Choroid plexus epithelial cell (primary cell): ENCODE results near the gene MPHOSPH9.

ENCODE experiments used
- DNase-seq: peaks from one replicate; pipeline ENCODE4 v3.0.0-alpha.2; 2010; ENCODE audit warnings: low read depth
- H3K4me3 ChIP-seq: 2 replicates; pipeline ENCODE4 v1.5.1; 2011; ENCODE audit warnings: low read depth, mild to moderate bottlenecking, control low read depth, low read length, moderate library complexity
- TF ChIP-seq, protein P1 (sequence below): conservative IDR thresholded peaks from 2 replicates; pipeline ENCODE4 v1.5.1; 2011; ENCODE audit warnings: low read depth, mild to moderate bottlenecking, control low read depth, inconsistent platforms, low read length, moderate library complexity

Gene MPHOSPH9

DNA sequence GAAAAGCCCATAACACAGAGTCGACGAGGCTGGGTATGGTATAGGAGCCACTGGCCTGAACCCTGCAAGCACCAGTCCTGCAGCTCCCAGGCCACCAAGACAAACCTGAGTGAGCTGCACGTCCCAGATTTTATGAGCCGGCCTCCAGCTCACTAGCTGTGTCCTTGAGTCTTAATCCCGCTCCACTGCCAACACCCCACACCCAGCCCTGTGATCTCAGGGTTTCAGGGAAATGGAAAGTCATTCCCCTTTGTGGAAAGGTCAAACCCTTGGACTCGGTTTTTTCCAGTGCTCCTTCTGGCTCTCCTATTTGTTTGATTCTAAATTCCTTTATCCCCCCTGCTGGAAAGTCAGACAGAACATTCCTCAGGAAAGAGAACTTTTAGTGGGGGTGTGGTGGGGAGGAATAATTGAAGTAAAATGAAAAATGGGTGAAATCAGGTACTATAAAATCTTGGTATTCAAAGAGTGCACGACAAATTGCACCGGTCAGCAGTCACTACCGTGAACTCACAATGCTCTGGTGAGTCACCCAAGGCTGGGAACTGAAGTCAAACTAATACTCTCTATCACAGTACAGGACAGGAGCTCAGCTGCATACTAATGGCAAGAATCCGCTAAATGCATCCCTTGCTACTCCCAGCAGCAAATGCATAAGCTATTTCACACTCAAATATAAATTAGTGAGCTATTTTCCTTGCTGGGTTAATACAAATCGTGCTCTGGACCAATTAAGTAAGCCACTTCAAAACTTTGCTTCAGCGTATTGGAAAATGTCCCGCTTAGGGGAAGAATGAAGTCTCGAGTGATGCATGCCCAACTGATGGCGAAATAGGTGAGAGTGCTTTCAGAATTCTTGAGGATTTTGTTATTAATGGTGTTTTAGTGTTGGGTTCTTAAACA is 91.1 kb downstream of the MPHOSPH9 start:
- H3K4me3 ChIP-seq: no peak overlapping the region
- peak; percentile 85 for DNase-seq
- TF ChIP-seq, protein P1, sequence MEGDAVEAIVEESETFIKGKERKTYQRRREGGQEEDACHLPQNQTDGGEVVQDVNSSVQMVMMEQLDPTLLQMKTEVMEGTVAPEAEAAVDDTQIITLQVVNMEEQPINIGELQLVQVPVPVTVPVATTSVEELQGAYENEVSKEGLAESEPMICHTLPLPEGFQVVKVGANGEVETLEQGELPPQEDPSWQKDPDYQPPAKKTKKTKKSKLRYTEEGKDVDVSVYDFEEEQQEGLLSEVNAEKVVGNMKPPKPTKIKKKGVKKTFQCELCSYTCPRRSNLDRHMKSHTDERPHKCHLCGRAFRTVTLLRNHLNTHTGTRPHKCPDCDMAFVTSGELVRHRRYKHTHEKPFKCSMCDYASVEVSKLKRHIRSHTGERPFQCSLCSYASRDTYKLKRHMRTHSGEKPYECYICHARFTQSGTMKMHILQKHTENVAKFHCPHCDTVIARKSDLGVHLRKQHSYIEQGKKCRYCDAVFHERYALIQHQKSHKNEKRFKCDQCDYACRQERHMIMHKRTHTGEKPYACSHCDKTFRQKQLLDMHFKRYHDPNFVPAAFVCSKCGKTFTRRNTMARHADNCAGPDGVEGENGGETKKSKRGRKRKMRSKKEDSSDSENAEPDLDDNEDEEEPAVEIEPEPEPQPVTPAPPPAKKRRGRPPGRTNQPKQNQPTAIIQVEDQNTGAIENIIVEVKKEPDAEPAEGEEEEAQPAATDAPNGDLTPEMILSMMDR: no peak

DNA sequence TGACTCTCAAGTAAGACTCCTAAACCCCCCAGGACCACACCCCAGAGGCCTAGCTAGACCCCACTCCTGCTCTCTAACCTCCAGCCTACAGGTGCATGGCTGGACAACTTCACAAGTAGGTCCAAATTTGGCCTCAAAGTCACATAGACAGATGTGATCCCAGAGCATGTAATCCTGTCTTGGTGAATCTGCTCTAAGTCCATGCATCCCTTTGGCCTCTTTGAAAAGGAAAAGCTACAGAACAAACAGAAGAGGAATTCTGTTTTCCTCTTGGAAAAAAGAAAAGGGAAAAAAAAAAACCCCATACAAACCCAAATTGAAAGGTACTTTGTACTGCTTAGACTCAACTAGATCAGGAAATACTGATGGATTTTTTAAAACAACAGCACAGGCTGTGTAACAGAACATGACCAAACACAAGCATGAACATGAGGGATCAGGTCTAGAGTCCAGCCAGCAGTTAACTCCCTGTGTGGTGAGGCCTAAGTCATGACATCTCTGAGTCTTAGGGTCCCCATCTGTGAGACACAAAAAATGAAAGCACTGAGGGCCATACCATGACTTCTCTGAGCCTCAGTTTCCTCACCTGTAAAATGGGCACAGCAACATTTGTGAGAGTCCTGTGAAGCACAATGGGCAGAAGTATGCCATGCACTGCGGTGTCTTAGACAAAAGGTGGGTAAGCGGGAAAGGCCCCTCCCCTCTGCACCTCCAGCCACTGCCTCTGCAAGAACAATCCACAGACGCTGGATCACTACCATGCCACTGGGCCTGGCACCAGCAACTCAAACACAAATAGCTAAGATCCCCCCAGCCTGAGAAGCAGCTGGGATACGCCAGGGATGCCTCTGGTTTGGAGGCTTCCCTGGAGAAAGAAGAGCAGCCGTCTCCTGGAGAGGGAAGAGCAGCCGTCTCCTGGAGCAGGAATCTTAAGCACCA is 92.0 kb downstream of the MPHOSPH9 start:
- DNase-seq: no peak
- TF ChIP-seq, protein P1: no peak
- H3K4me3 ChIP-seq: no peak overlapping the region

DNA sequence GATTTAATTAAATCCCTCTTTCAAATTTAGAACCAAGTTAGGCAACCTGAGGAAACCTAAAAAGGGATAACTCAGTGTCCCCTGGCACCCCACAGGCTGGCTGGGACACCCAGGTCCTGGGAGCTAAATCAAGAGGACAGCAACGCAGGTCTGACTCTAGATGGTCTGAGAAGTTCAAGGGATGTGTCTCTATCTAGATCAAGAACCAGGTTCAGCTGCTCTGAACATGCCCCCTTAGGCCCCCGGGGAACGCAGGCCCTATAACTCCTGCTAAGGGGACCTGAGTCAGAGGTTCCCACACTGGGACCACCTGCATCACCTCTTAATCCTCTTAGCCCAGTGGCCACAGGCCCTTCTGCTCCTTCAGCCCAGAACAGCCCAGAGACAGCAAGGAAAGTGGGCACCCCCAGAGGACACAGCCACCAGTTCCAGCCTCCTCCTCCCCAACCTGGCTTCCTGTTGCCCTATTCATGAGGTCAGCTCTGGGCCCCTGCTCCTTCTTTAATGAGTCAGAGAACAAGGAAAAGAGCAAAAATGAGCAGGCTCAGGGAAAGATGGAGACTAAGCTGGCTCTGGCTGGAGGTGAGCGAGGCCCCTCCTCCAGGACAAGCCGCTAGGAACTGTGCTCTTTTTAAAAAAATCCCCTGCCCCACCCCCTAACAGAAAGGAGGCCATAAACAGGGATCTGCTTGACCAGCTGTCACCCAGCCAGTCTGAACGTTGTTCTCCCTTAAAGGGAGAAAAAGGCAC is 92.8 kb downstream of the MPHOSPH9 start:
- no peak overlapping the region for H3K4me3 ChIP-seq
- TF ChIP-seq, protein P1: no peak
- no peak for DNase-seq

DNA sequence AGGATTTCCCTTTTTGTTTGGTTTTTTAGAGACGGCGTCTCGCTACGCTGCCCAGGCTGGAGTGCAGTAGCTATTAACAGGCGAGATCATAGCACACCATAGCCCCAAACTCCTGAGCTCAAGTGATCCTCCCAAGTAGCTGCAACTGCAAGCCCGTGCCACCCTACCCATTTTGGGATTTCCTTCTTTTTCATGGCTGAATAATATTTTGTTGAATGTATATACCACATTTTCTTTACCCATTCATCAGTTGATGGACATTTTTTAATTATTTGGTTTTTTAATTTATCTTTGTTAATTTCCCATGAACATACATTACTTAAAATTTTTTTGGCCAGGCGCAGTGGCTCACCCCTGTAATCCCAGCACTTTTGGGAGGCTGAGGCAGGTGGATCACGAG is 97.3 kb downstream of the MPHOSPH9 start:
- H3K4me3 ChIP-seq: no peak overlapping the region
- no peak for DNase-seq
- TF ChIP-seq, protein P1: no peak

DNA sequence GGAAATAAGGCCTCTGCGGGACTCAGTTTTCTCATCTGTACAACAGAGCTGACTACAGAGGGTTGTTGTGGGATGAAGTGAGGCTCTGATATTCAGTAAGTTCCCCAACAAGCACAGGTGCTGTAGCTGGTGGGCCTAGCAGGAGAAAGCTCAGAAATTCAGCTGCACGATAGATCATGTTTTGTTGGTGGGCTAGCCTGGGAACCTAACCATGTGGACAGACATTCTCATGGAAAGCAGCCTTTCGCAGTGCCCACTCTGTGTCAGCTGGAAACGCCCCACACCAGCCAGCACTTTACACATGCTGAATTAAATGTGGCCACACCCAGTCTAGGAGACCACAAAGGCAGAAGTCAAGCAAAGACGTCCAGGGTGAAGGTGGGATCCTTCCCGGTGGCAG is 98.1 kb downstream of the MPHOSPH9 start:
- TF ChIP-seq, protein P1: no peak
- no peak for DNase-seq
- H3K4me3 ChIP-seq: no peak overlapping the region

DNA sequence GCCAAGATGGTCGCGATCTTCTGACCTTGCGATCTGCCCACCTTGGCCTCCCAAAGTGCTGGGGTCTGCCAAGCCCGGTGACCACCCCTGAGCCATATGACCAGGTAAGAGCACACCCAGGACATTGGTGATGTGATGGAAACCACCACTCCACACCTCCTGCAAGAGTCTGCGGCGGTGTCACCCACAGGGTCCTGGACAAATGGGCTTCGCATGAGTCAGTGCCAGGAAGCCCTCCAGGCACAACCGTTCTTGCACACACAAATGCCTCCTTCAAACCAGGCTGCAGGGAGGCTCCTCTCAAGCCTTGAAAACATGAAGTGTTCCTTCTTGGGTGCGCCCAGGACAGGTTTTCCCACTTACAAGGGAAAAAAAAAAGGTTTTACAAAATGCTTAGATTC is 98.7 kb downstream of the MPHOSPH9 start:
- TF ChIP-seq, protein P1: no peak
- no peak for DNase-seq

More for the DNA sequence above, 98.7 kb downstream of the MPHOSPH9 start:
- no peak overlapping the region for H3K4me3 ChIP-seq
